Inferior parietal cortex (tissue), 1 donor: ENCODE measurements around the gene STAB2.
A peak's percentile ranks its signal among the peaks of the same experiment; 100 is the strongest.

Experiments used
- DNase-seq: peaks from one replicate; pipeline ENCODE4 v3.0.0-alpha.2; 2016; ENCODE audit errors: extremely low spot score

STAB2 gene

GRCh38 chr12:103779410-103780092, 192.5 kb downstream of the STAB2 start:
- DNase-seq = no peak

GRCh38 chr12:103780093-103780440, 193.0 kb downstream of the STAB2 start:
- DNase-seq = no peak

GRCh38 chr12:103780992-103781391, 193.9 kb downstream of the STAB2 start:
- no peak for DNase-seq

GRCh38 chr12:103782399-103782798, 195.3 kb downstream of the STAB2 start:
- DNase-seq = no peak

- DNase-seq = no peak
These were observed 196.9 kb downstream of the STAB2 start for GRCh38 chr12:103783744-103784664.

- DNase-seq = no peak
These were observed 198.4 kb downstream of the STAB2 start for GRCh38 chr12:103785243-103786031.

GRCh38 chr12:103786201-103786600, 199.1 kb downstream of the STAB2 start:
- no peak for DNase-seq

GRCh38 chr12:103791350-103791920, 204.4 kb downstream of the STAB2 start:
- no peak for DNase-seq

- DNase-seq = no peak
These were observed 206.0 kb downstream of the STAB2 start for GRCh38 chr12:103793046-103793445.

- no peak for DNase-seq
These were observed 206.5 kb downstream of the STAB2 start for GRCh38 chr12:103793512-103794045.

GRCh38 chr12:103794309-103795213, 207.5 kb downstream of the STAB2 start:
- no peak for DNase-seq

- DNase-seq = no peak
These were observed 211.5 kb downstream of the STAB2 start for GRCh38 chr12:103798586-103798985.

GRCh38 chr12:103799504-103799856, 212.4 kb downstream of the STAB2 start:
- no peak for DNase-seq

- peak; percentile 57 for DNase-seq
These were observed 213.0 kb downstream of the STAB2 start for GRCh38 chr12:103799857-103800771.

GRCh38 chr12:103801709-103802585, 214.9 kb downstream of the STAB2 start:
- no peak for DNase-seq

- no peak for DNase-seq
These were observed 215.5 kb downstream of the STAB2 start for GRCh38 chr12:103802586-103802886.

- no peak for DNase-seq
These were observed 216.8 kb downstream of the STAB2 start for GRCh38 chr12:103803847-103804246.

- DNase-seq = no peak
These were observed 218.7 kb downstream of the STAB2 start for GRCh38 chr12:103805655-103806360.
